MCF 10A (cell line): Measurements from ENCODE around the gene ADAM12. TPM values are rescaled to one million over a fixed set of nuclear protein-coding genes. Genes with fewer than 3 reads are reported as not detected.

Experiments used
- BruUV-seq: library from RNA; stranded (reverse); fragments of 400-500 nt; replicated peaks from 2 replicates; lab custom pipeline; 2021; lab: Mats Ljungman, UMichigan
- CTCF ChIA-PET: fragments of 300-600 bp; sonication (Branson Sonifier 250); formaldehyde crosslinking; extraction: SDS; loops from one replicate; lab custom pipeline; 2021; ENCODE audit warnings: antibody characterized with exemption, inconsistent platforms; lab: Yijun Ruan, JAX
- POLR2A ChIA-PET: fragments of 300-600, 350-650 bp; sonication (Branson Sonifier 250); formaldehyde crosslinking; extraction: SDS; loops from one replicate; lab custom pipeline; 2020; ENCODE audit warnings: antibody characterized with exemption, inconsistent platforms; lab: Yijun Ruan, JAX
- DNase-seq: peaks from one replicate; pipeline ENCODE4 v3.0.0-alpha.2; 2018; ENCODE audit not compliant: unreplicated experiment
- H3K27ac Mint-ChIP-seq: one replicate; pipeline ENCODE4 v1.8.0; 2022; ENCODE audit warnings: mild to moderate bottlenecking, low read depth, mixed read lengths; ENCODE audit not compliant: unreplicated experiment
- H3K27me3 Mint-ChIP-seq: one replicate; pipeline ENCODE4 v1.8.0; 2022; ENCODE audit warnings: mixed read lengths; ENCODE audit not compliant: insufficient read depth, unreplicated experiment
- H3K36me3 Mint-ChIP-seq: one replicate; pipeline ENCODE4 v1.8.0; 2022; ENCODE audit warnings: mild to moderate bottlenecking, moderate library complexity, mixed read lengths; ENCODE audit not compliant: insufficient read depth, unreplicated experiment
- H3K4me1 Mint-ChIP-seq: one replicate; pipeline ENCODE4 v1.8.0; 2022; ENCODE audit warnings: mixed read lengths; ENCODE audit not compliant: insufficient read depth, unreplicated experiment
- H3K4me3 Mint-ChIP-seq: one replicate; pipeline ENCODE4 v1.8.0; 2022; ENCODE audit warnings: mild to moderate bottlenecking, moderate library complexity, mixed read lengths; ENCODE audit not compliant: unreplicated experiment
- H3K9me3 Mint-ChIP-seq: one replicate; pipeline ENCODE4 v1.8.0; 2022; ENCODE audit warnings: mixed read lengths; ENCODE audit not compliant: unreplicated experiment
- intact Hi-C: fragments of 100-400 bp; cut with micrococcal nuclease; formaldehyde crosslinking; loops from 2 replicates; pipeline ENCODE4 v1.14.1; 2022
- total RNA-seq: library from RNA; stranded (reverse); gene quantifications from 2 replicates; pipeline ENCODE4 v1.2.3, GENCODE V29; 2022
- TF ChIP-seq, protein P1 (sequence below): fragments of 200-600 bp; IDR thresholded peaks from one replicate; pipeline ENCODE4 v1.8.0; 2022; ENCODE audit warnings: antibody characterized with exemption, mild to moderate bottlenecking; ENCODE audit not compliant: unreplicated experiment

The ADAM12 gene
- total RNA-seq, 1 experiment from 2014 or later, result 2.2 TPM

DNA sequence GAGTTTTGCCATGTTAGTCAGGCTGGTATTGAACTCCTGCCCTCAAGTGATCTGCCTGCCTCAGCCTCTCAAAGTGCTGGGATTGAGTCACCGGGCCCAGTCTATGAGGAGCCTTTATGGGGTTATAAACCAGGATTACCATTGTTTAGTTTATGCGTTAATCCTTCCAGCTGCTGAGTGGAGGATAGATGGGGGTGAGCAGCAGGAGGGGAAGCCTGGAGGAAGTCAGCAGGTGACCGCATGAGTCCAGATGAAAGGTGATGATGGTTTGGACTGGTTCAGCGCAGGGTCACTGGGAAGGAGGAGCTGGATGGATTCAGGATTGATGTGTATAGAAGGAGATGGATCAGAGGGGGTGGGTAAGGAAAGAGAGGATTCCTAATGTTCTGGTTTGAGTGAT is 197.1 kb downstream of the ADAM12 start:
- TF ChIP-seq, protein P1, sequence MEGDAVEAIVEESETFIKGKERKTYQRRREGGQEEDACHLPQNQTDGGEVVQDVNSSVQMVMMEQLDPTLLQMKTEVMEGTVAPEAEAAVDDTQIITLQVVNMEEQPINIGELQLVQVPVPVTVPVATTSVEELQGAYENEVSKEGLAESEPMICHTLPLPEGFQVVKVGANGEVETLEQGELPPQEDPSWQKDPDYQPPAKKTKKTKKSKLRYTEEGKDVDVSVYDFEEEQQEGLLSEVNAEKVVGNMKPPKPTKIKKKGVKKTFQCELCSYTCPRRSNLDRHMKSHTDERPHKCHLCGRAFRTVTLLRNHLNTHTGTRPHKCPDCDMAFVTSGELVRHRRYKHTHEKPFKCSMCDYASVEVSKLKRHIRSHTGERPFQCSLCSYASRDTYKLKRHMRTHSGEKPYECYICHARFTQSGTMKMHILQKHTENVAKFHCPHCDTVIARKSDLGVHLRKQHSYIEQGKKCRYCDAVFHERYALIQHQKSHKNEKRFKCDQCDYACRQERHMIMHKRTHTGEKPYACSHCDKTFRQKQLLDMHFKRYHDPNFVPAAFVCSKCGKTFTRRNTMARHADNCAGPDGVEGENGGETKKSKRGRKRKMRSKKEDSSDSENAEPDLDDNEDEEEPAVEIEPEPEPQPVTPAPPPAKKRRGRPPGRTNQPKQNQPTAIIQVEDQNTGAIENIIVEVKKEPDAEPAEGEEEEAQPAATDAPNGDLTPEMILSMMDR, result no peak
- DNase-seq, result no peak
- H3K4me1 Mint-ChIP-seq, result no peaks in the 10 kb centered on the region
- H3K36me3 Mint-ChIP-seq, result no peaks in the 10 kb centered on the region
- ChIA-PET POLR2A (no interaction called here), CTCF (no interaction called here)
- H3K4me3 Mint-ChIP-seq, result no peak overlapping the region
- BruUV-seq, result no TSS peak
- H3K27ac Mint-ChIP-seq, result no peak overlapping the region
- peaks cover 7% of the 10 kb centered on the region for H3K9me3 Mint-ChIP-seq
- intact Hi-C loops, result no loop called here
- H3K27me3 Mint-ChIP-seq, result peaks cover 12% of the 10 kb centered on the region

DNA sequence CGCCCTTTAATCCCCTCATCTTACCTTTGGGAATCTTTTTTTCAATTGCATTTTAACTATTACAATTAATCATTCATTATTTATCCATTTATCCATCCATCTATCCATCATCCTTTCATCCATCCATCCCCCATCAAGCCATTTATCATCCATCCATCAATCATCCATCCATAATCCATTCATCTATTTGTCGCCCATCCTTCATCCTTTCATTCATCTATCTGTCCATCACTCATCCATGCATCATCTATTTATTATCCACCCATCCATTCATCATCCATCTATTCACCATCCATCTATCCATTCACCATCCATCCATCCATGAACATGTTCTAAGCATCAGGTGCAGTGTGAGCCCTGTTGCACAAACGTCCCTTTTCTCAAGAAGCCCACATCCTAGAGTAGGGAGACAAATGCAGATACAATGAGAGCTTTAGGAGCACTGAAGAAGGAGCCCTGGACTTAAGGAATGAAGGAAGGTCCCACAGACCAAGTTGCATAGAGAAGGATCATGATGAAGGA is 199.5 kb downstream of the ADAM12 start:
- Mint-ChIP-seq H3K4me1 (no peaks in the 10 kb centered on the region), H3K27ac (no peak overlapping the region), H3K27me3 (peaks cover 12% of the 10 kb centered on the region), H3K9me3 (peaks cover 7% of the 10 kb centered on the region), H3K4me3 (no peak overlapping the region), H3K36me3 (no peaks in the 10 kb centered on the region)
- DNase-seq, result no peak
- TF ChIP-seq, protein P1, result no peak
- no TSS peak for BruUV-seq
- POLR2A ChIA-PET, result interaction anchor here (0.7 kb wide), 1 partner anchor 13 kb away, joined by 3 read pairs; no protein-coding TSS in a partner anchor
- intact Hi-C loops, result no loop called here
- CTCF ChIA-PET, result no interaction called here

DNA sequence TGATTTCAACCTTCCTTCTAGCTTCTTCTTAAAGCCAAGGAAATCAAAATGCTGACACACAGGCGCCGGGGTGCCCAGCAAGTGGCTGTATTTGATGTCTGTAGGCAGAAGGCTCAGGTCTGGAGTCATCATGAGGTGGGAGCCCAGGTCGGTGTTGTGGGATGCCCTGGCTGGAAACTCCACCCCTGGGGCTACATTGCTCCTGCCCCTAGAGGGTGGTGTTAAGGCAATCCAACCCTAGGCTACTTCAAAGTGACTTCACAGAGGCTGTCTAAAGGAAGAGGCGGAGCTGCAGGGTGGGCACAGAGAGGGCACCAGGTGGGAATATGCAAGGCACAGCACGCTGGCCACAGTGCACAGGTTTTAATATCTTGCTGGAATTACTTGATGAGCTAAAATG is 200.9 kb downstream of the ADAM12 start:
- Mint-ChIP-seq H3K4me1 (no peaks in the 10 kb centered on the region), H3K27me3 (peaks cover 12% of the 10 kb centered on the region), H3K27ac (no peak overlapping the region), H3K4me3 (no peak overlapping the region), H3K36me3 (no peaks in the 10 kb centered on the region), H3K9me3 (peaks cover 7% of the 10 kb centered on the region)
- CTCF ChIA-PET, result interaction anchor here (0.6 to 0.9 kb wide), 2 partner anchors 11 to 802 kb away, joined by 3 read pairs; no protein-coding TSS in a partner anchor
- no TSS peak for BruUV-seq
- no peak for DNase-seq
- TF ChIP-seq, protein P1, result no peak
- intact Hi-C loops, result no loop called here
- POLR2A ChIA-PET, result no interaction called here

DNA sequence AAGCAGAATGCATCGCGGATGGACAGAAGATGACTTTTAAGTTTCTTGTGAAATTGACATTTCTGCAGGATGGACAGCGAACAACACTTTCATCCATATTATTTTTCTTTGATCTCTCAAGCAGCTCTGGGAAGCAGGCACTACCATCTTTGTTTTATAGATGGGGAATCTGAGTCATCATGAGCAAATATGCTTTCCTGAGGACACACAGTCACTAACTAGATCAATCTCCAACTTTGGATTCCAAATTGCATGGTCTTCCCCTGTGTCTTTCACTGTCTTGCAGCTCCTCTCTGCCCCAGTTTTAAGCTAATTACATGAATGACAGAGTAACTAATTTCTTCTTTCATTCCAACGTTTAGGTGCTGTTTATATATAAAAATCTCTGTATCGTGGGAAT is 201.5 kb downstream of the ADAM12 start:
- CTCF ChIA-PET, result no interaction called here
- POLR2A ChIA-PET, result no interaction called here
- TF ChIP-seq, protein P1, result no peak
- Mint-ChIP-seq H3K4me3 (no peak overlapping the region), H3K36me3 (no peaks in the 10 kb centered on the region), H3K9me3 (peaks cover 7% of the 10 kb centered on the region), H3K27ac (no peak overlapping the region), H3K4me1 (no peaks in the 10 kb centered on the region), H3K27me3 (peaks cover 12% of the 10 kb centered on the region)
- BruUV-seq, result no TSS peak
- DNase-seq, result no peak
- intact Hi-C loops, result no loop called here
